Stomach (tissue), 9 donors: ENCODE data around the gene MMP28. TPM values are rescaled to one million over a fixed set of nuclear protein-coding genes. Genes with fewer than 3 reads are reported as not detected.

Source experiments
- DNase-seq, 2 donors: peaks; one replicate each; pipeline versions ENCODE4 v3.0.0 to v3.0.0-alpha.2; 2013 to 2019
- H3K27ac ChIP-seq, 5 donors: fragments of 200-600 bp in 4 of 5; sonication (generic) in 4 of 5; one replicate each; pipeline ENCODE4 v1.5.1; 2013 to 2019; ENCODE audit warnings: mild to moderate bottlenecking in 1 of 5, moderate library complexity in 1 of 5
- H3K27me3 ChIP-seq, 3 donors: fragments of 200-600 bp; sonication (generic); one replicate each; pipeline ENCODE4 v1.5.1; 2017 to 2019; ENCODE audit warnings: mixed run types in 1 of 3
- H3K36me3 ChIP-seq, 4 donors: fragments of 200-600 bp; sonication (generic); 1 replicate in 3 of 4; 2 replicates in 1 of 4; pipeline ENCODE4 v1.5.1; 2016 to 2019
- H3K4me1 ChIP-seq, 4 donors: fragments of 200-600 bp; sonication (generic); one replicate each; pipeline ENCODE4 v1.5.1; 2016 to 2019
- H3K4me3 ChIP-seq, 4 donors: fragments of 200-600 bp; sonication (generic) in 3 of 4; one replicate each; pipeline ENCODE4 v1.5.1; 2016 to 2019; ENCODE audit warnings: mild to moderate bottlenecking in 1 of 4
- H3K9me3 ChIP-seq, 4 donors: fragments of 200-600 bp; sonication (generic); one replicate each; pipeline ENCODE4 v1.5.1; 2016 to 2019
- EP300 ChIP-seq: sonication (generic); formaldehyde crosslinking; IDR thresholded peaks from one replicate; pipeline ENCODE4 v1.6.1; 2017; ENCODE audit warnings: antibody characterized with exemption
- POLR2A ChIP-seq, 4 donors: fragments of 450-650 bp; IDR thresholded peaks; one replicate each; pipeline ENCODE4 v1.6.1; 2016; ENCODE audit warnings: antibody characterized with exemption in 4 of 4, control low read depth in 2 of 4, mild to moderate bottlenecking in 1 of 4, moderate library complexity in 1 of 4
- POLR2AphosphoS5 ChIP-seq, 3 donors: sonication (generic); formaldehyde crosslinking; IDR thresholded peaks; one replicate each; pipeline ENCODE4 v1.6.1; 2016; ENCODE audit warnings: antibody characterized with exemption in 3 of 3
- WGBS, 5 donors: extraction: QIAGEN DNeasy Blood & Tissue Kit in 3 of 5; methylation state at CpG; one replicate each; pipeline versions ENCODE4 v1.1.5 to v1.1.7; 2013 to 2018; 5-methylcytosine and 5-hydroxymethylcytosine counted together
- intact Hi-C: fragments of 100-400 bp; cut with DNase I; formaldehyde crosslinking; loops from one replicate; pipeline ENCODE4 v1.15.1; 2023; ENCODE audit warnings: low total_unique reads
- polyA plus RNA-seq, 3 donors: library from polyadenylated mRNA; stranded (reverse); fragments of 200-250 nt; gene quantifications; one replicate each; pipeline ENCODE4 v1.2.3, GENCODE V29; 2013
- total RNA-seq, 5 donors: library from RNA; depleted of rRNA; stranded (reverse); fragments of >200 nt; gene quantifications; one replicate each; pipeline versions ENCODE4 v1.1.0 to v1.2.3, GENCODE V29; 2014 to 2016
- TF ChIP-seq, protein P1 (sequence below), 7 experiments: fragments of 450-650 bp in 4 of 7; fragments of 200-600 bp in 3 of 7; sonication (generic) in 3 of 7; IDR thresholded peaks; one replicate each; pipeline ENCODE4 v1.5.1; 2016 to 2019; ENCODE audit warnings: antibody characterized with exemption in 7 of 7, control low read depth in 2 of 7, mild to moderate bottlenecking in 1 of 7
- donor health status: healthy with polysubstance abuse.
- donor health status: Bipolar disorder and iron deficiency.
- donor health status: healthy.

MMP28 gene
- total and polyA plus RNA-seq, 8 donors = 2.2 to 75.0 (median 19.6) TPM

- DNase-seq = no peak
- no peaks in the 10 kb centered on the region for H3K36me3 ChIP-seq
- no peak overlapping the region for H3K4me3 ChIP-seq
- intact Hi-C loops = no loop called here
- H3K27ac ChIP-seq = peak overlapping the region in 4 of 5 donors; percentile 55 to 84 (median 74)
- no peaks in the 10 kb centered on the region for H3K9me3 ChIP-seq
- WGBS, 5 donors = 82 to 92% (median 90%) methylated on average over 9 to 20 of the region's 20 CpGs
- H3K4me1 ChIP-seq = peaks cover 26 to 59% (median 48%) of the 10 kb centered on the region in 4 donors
- H3K27me3 ChIP-seq = no peaks in the 10 kb centered on the region
- TF ChIP-seq POLR2AphosphoS5 (IDR thresholded peaks at IDR 0.05) (no peak), POLR2A (IDR thresholded peaks at IDR 0.05) (no peak), EP300 (no peak)
- TF ChIP-seq, protein P1, sequence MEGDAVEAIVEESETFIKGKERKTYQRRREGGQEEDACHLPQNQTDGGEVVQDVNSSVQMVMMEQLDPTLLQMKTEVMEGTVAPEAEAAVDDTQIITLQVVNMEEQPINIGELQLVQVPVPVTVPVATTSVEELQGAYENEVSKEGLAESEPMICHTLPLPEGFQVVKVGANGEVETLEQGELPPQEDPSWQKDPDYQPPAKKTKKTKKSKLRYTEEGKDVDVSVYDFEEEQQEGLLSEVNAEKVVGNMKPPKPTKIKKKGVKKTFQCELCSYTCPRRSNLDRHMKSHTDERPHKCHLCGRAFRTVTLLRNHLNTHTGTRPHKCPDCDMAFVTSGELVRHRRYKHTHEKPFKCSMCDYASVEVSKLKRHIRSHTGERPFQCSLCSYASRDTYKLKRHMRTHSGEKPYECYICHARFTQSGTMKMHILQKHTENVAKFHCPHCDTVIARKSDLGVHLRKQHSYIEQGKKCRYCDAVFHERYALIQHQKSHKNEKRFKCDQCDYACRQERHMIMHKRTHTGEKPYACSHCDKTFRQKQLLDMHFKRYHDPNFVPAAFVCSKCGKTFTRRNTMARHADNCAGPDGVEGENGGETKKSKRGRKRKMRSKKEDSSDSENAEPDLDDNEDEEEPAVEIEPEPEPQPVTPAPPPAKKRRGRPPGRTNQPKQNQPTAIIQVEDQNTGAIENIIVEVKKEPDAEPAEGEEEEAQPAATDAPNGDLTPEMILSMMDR (IDR thresholded peaks at IDR 0.05) = no peak
Observed at GRCh38 chr17:35773129-35773528, 22.3 kb downstream of the MMP28 start.

DNA sequence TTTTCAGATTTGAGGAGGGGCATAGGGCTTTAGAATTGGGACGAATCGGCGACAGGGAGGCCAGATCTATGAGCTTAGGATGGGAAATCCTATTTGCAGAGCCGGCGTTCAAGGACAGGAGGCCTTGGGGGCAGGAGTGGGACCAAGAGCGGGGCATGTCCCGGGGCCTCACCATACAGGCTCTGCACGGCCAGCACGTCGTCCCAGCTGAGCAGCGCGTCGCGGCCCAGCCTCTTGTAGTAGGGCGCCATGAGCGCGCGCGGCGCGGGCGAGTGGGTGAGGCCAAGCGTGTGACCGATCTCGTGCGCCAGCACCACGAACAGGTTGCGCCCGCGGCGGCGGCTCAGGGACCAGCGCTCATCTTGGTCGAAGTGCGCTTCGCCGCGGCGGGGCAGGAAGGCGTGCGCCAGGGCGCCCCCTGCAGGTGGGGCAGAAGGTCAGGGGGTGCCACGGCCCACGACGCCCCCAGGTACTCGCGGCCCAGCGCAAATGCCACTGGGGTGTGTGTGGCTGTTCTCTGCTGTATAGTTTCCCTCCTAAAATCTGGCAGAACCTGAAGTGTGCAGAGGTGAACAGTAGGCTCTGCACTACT lies 25.4 kb downstream of the MMP28 start:
- intact Hi-C loops = loop anchor here (5.0 kb wide), 1 partner anchor 37 kb away; the partner anchor contains the start of gene TAF15
- WGBS, 5 donors = 90 to 96% (median 93%) methylated on average over 18 to 48 of the region's 48 CpGs

GRCh38 chr17:35768797-35769196 lies 26.6 kb downstream of the MMP28 start:
- intact Hi-C loops = loop anchor here (5.0 kb wide), 1 partner anchor 39 kb away; the partner anchor contains the start of gene TAF15
- no peaks in the 10 kb centered on the region for H3K9me3 ChIP-seq
- no peak overlapping the region for H3K4me3 ChIP-seq
- TF ChIP-seq POLR2A (IDR thresholded peaks at IDR 0.05) (no peak), EP300 (no peak)
- WGBS, 5 donors = 78 to 94% (median 93%) methylated on average over 2 of the region's 2 CpGs
- DNase-seq = no peak
- no peaks in the 10 kb centered on the region for H3K27me3 ChIP-seq
- no peak overlapping the region for H3K27ac ChIP-seq
- H3K4me1 ChIP-seq = peaks cover 15 to 52% (median 30%) of the 10 kb centered on the region in 4 donors
- H3K36me3 ChIP-seq = no peaks in the 10 kb centered on the region

More for the DNA sequence above, 25.4 kb downstream of the MMP28 start:
- H3K9me3 ChIP-seq = no peaks in the 10 kb centered on the region
- peaks cover 19 to 52% (median 29%) of the 10 kb centered on the region in 4 donors for H3K4me1 ChIP-seq
- no peaks in the 10 kb centered on the region for H3K36me3 ChIP-seq
- H3K4me3 ChIP-seq = no peak overlapping the region
- TF ChIP-seq EP300 = no peak
- TF ChIP-seq POLR2A (IDR thresholded peaks at IDR 0.05) = no peak
- TF ChIP-seq POLR2AphosphoS5 (IDR thresholded peaks at IDR 0.05) = no peak
- TF ChIP-seq, protein P1 (IDR thresholded peaks at IDR 0.05) = no peak
- no peaks in the 10 kb centered on the region for H3K27me3 ChIP-seq
- H3K27ac ChIP-seq = no peak overlapping the region
- DNase-seq = no peak

- H3K9me3 ChIP-seq = no peaks in the 10 kb centered on the region
- H3K36me3 ChIP-seq = no peaks in the 10 kb centered on the region
- intact Hi-C loops = loop anchor here (5.0 kb wide), 1 partner anchor 40 kb away; the partner anchor contains the start of gene TAF15
- TF ChIP-seq POLR2A (IDR thresholded peaks at IDR 0.05) = no peak
- TF ChIP-seq, protein P1 (IDR thresholded peaks at IDR 0.05) = peak in 5 of 7 experiments; percentile 32 to 71 (median 35)
- H3K27ac ChIP-seq = no peak overlapping the region
- no peaks in the 10 kb centered on the region for H3K27me3 ChIP-seq
- H3K4me1 ChIP-seq = peaks cover 10 to 43% (median 25%) of the 10 kb centered on the region in 4 donors
- no peak overlapping the region for H3K4me3 ChIP-seq
- DNase-seq = peak; percentile 59 to 77
- 33 to 51% (median 39%) methylated on average over 7 of the region's 7 CpGs for WGBS, 5 donors
Observed at GRCh38 chr17:35766903-35767510, 28.4 kb downstream of the MMP28 start.

- Histone ChIP-seq H3K9me3 (no peaks in the 10 kb centered on the region), H3K27me3 (no peaks in the 10 kb centered on the region), H3K4me3 (no peak overlapping the region), H3K27ac (no peak overlapping the region), H3K36me3 (no peaks in the 10 kb centered on the region), H3K4me1 (peaks cover 10 to 43% (median 25%) of the 10 kb centered on the region in 4 donors)
- DNase-seq = no peak
- TF ChIP-seq POLR2A (IDR thresholded peaks at IDR 0.05) (no peak), EP300 (no peak), POLR2AphosphoS5 (IDR thresholded peaks at IDR 0.05) (no peak)
- TF ChIP-seq, protein P1 (IDR thresholded peaks at IDR 0.05) = no peak
- 89 to 96% (median 94%) methylated on average over 14 to 24 of the region's 24 CpGs for WGBS, 5 donors
- intact Hi-C loops = loop anchor here (5.0 kb wide), 1 partner anchor 41 kb away; the partner anchor contains the start of gene TAF15
Observed at GRCh38 chr17:35766489-35766877, 29.0 kb downstream of the MMP28 start.
